GM23338 (cell line): ENCODE data around the gene TUBA8.

Experiments
- CREB1 ChIP-seq: fragments of 250-450 bp; sonication (Bioruptor Pico); IDR thresholded peaks from 2 replicates; pipeline ENCODE4 v1.5.0; 2020; ENCODE audit warnings: low read depth, mild to moderate bottlenecking, moderate library complexity
- CTCF ChIP-seq, 2 experiments: fragments of 200-600 bp in 1 of 2; sonication (generic) in 1 of 2; conservative IDR thresholded peaks; 2 replicates each; pipeline versions ENCODE4 v1.5.1 to v1.6.1; 2016 to 2017; ENCODE audit warnings: antibody characterized with exemption in 2 of 2, low read depth in 2 of 2, mild to moderate bottlenecking in 2 of 2, moderate library complexity in 1 of 2
- POLR2AphosphoS5 ChIP-seq: IDR thresholded peaks from 2 replicates; pipeline ENCODE4 v1.6.1; 2016; ENCODE audit warnings: antibody characterized with exemption, low read depth

GRCh38 chr22:18152519-18152918, 41.9 kb downstream of the TUBA8 start:
- no peak for TF ChIP-seq CTCF (conservative IDR thresholded peaks at IDR 0.05; ENCODE audit: low read depth in 2 of 2)
- TF ChIP-seq POLR2AphosphoS5: no peak
- no peak for TF ChIP-seq CREB1
